Sigmoid colon (tissue), 7 donors: Measurements from ENCODE around the gene CD300H. TPM values are rescaled to one million over a fixed set of nuclear protein-coding genes. Genes with fewer than 3 reads are reported as not detected.

Experiments
- DNase-seq: peaks from one replicate; pipeline ENCODE4 v3.0.0-alpha.2; 2019
- H3K27ac ChIP-seq, 4 donors: fragments of 200-600 bp; sonication (generic); one replicate each; pipeline ENCODE4 v1.5.1; 2016 to 2019; ENCODE audit warnings: mild to moderate bottlenecking in 1 of 4
- H3K27me3 ChIP-seq, 3 donors: fragments of 200-600 bp; sonication (generic); one replicate each; pipeline ENCODE4 v1.5.1; 2019; ENCODE audit warnings: mild to moderate bottlenecking in 1 of 3
- H3K36me3 ChIP-seq, 4 donors: fragments of 200-600 bp; sonication (generic); one replicate each; pipeline ENCODE4 v1.5.1; 2016 to 2019
- H3K4me1 ChIP-seq, 4 donors: fragments of 200-600 bp; sonication (generic); one replicate each; pipeline ENCODE4 v1.5.1; 2017 to 2019
- H3K4me3 ChIP-seq, 4 donors: fragments of 200-600 bp; sonication (generic); one replicate each; pipeline ENCODE4 v1.5.1; 2017 to 2019; ENCODE audit warnings: mild to moderate bottlenecking in 2 of 4, moderate library complexity in 1 of 4
- H3K9me3 ChIP-seq, 4 donors: fragments of 200-600 bp in 3 of 4; sonication (generic) in 3 of 4; one replicate each; pipeline versions ENCODE4 v1.5.1 to v1.6.1; 2013 to 2019
- CTCF ChIP-seq, 4 experiments: fragments of 450-650 bp in 3 of 4; fragments of 200-600 bp in 1 of 4; IDR thresholded peaks; one replicate each; pipeline ENCODE4 v1.5.1; 2016 to 2019; ENCODE audit warnings: antibody characterized with exemption in 4 of 4, mild to moderate bottlenecking in 3 of 4, moderate library complexity in 2 of 4
- EP300 ChIP-seq, 4 donors: sonication (generic); formaldehyde crosslinking; IDR thresholded peaks; one replicate each; pipeline ENCODE4 v1.6.1; 2017; ENCODE audit warnings: antibody characterized with exemption in 4 of 4
- POLR2A ChIP-seq, 2 donors: fragments of 450-650 bp; IDR thresholded peaks; one replicate each; pipeline ENCODE4 v1.6.1; 2016; ENCODE audit warnings: antibody characterized with exemption in 2 of 2, mild to moderate bottlenecking in 2 of 2, moderate library complexity in 2 of 2
- POLR2AphosphoS5 ChIP-seq, 4 donors: sonication (generic); formaldehyde crosslinking; IDR thresholded peaks; one replicate each; pipeline ENCODE4 v1.6.1; 2017; ENCODE audit warnings: antibody characterized with exemption in 4 of 4
- WGBS, 2 donors: extraction: QIAGEN DNeasy Blood & Tissue Kit; methylation state at CpG; one replicate each; pipeline ENCODE4 v1.1.7; 2013; 5-methylcytosine and 5-hydroxymethylcytosine counted together
- intact Hi-C: fragments of 100-400 bp; cut with DNase I; formaldehyde crosslinking; loops from one replicate; pipeline ENCODE4 v1.15.1; 2023
- polyA plus RNA-seq, 3 donors: library from polyadenylated mRNA; stranded (reverse); fragments of 200-250 nt; gene quantifications; one replicate each; pipeline ENCODE4 v1.2.3, GENCODE V29; 2013
- total RNA-seq, 4 donors: library from RNA; depleted of rRNA; stranded (reverse); fragments of >200 nt; gene quantifications; one replicate each; pipeline ENCODE4 v1.1.0, GENCODE V29; 2016
- donor health status: healthy with polysubstance abuse.
- donor health status: Bipolar disorder and iron deficiency.
- donor health status: healthy.

CD300H gene
- total and polyA plus RNA-seq, 7 donors = 0.20 TPM; not detected in 6

- Histone ChIP-seq H3K27me3 (no peaks in the 10 kb centered on the region), H3K4me3 (no peak overlapping the region), H3K27ac (no peak overlapping the region), H3K36me3 (no peaks in the 10 kb centered on the region), H3K4me1 (no peaks in the 10 kb centered on the region), H3K9me3 (peaks cover 0 to 6% (median 0%) of the 10 kb centered on the region in 4 donors)
- WGBS, 2 donors = 88 to 100% methylated on average over 1 of the region's 1 CpG
- TF ChIP-seq CTCF (IDR thresholded peaks at IDR 0.05) (no peak), EP300 (IDR thresholded peaks at IDR 0.05) (no peak), POLR2AphosphoS5 (IDR thresholded peaks at IDR 0.05) (no peak), POLR2A (IDR thresholded peaks at IDR 0.05) (no peak)
- intact Hi-C loops = no loop called here
- no peak for DNase-seq
Measured at GRCh38 chr17:74525465-74525725, 41.9 kb downstream of the CD300H start.

- DNase-seq = peak; percentile 43
- WGBS, 2 donors = 83 to 87% methylated on average over 11 of the region's 11 CpGs
- Histone ChIP-seq H3K27ac (no peak overlapping the region), H3K4me1 (no peaks in the 10 kb centered on the region), H3K9me3 (peaks cover 0 to 6% (median 0%) of the 10 kb centered on the region in 4 donors), H3K27me3 (no peaks in the 10 kb centered on the region), H3K4me3 (no peak overlapping the region), H3K36me3 (no peaks in the 10 kb centered on the region)
- no peak for TF ChIP-seq POLR2A (IDR thresholded peaks at IDR 0.05)
- TF ChIP-seq POLR2AphosphoS5 (IDR thresholded peaks at IDR 0.05) = no peak
- TF ChIP-seq EP300 (IDR thresholded peaks at IDR 0.05) = no peak
- TF ChIP-seq CTCF (IDR thresholded peaks at IDR 0.05) = no peak
- intact Hi-C loops = no loop called here
Measured at GRCh38 chr17:74524653-74525464, 42.5 kb downstream of the CD300H start.

DNA sequence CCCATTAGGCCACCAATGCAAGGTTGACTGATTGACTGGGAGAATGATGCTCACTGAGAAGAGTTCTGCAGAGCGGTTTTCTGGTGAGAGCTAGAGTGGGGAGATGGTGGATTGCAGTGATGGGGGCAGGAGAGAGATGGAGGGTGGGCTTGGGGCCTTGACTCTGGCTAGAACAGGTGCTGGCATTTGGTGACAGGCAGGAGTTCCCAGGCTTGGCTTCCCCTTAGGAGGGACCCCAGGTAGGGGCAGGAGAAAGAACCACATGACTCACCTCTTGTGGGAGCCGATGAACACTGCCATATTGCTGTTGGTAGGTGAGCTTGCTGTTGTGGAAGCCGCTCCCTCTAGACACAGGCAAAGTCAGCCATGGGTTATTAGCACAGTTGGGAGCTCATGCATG, 44.0 kb downstream of the CD300H start:
- Histone ChIP-seq H3K4me3 (no peak overlapping the region), H3K9me3 (peaks cover 0 to 6% (median 0%) of the 10 kb centered on the region in 4 donors), H3K36me3 (no peaks in the 10 kb centered on the region), H3K4me1 (no peaks in the 10 kb centered on the region), H3K27ac (no peak overlapping the region), H3K27me3 (no peaks in the 10 kb centered on the region)
- WGBS, 2 donors = 83 to 92% methylated on average over 3 of the region's 3 CpGs
- intact Hi-C loops = no loop called here
- no peak for DNase-seq
- TF ChIP-seq EP300 (IDR thresholded peaks at IDR 0.05) = no peak
- TF ChIP-seq CTCF (IDR thresholded peaks at IDR 0.05) = no peak
- no peak for TF ChIP-seq POLR2A (IDR thresholded peaks at IDR 0.05)
- no peak for TF ChIP-seq POLR2AphosphoS5 (IDR thresholded peaks at IDR 0.05)

DNA sequence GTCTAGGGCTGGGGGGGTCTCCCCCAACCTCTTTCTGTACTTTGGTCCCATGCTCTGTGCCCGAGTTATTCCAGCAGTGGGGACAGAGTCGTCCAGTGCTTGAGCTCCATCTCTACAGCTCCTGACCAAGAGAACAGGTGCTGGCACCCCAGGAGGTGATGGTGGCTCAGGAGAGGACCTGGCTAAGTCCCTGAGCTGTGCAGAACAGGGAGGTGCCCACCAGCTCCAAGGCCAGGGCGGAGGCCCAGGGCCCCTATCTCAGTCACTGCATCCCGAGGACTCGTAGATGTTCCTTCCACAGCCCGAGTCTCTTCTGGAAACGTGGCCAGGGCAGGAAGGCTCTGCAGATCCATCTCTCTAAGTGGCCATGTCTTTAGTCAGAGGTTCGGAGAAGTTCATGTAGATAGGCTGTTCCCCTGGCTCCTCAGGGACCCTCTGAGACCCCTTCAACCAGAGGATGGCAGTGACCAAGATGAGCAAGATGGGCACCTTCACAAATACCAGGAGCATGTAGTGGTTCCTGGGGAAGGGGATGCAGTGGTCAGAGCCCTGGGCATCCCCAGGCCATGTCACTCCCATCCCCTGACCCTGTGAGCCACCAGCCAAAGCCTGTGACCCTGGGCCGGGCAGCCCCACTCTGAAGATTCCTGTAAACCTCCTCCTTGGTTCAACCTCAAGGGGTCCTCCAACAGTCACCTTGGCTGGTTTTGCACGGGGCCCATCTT, 44.8 kb downstream of the CD300H start:
- 77 to 86% methylated on average over 10 of the region's 10 CpGs for WGBS, 2 donors
- intact Hi-C loops = no loop called here
- H3K27ac ChIP-seq = peak overlapping the region in 1 of 4 donors; percentile 62
- H3K27me3 ChIP-seq = no peaks in the 10 kb centered on the region
- no peak for DNase-seq
- no peak for TF ChIP-seq EP300 (IDR thresholded peaks at IDR 0.05)
- TF ChIP-seq POLR2AphosphoS5 (IDR thresholded peaks at IDR 0.05) = no peak
- TF ChIP-seq CTCF (IDR thresholded peaks at IDR 0.05) = no peak
- TF ChIP-seq POLR2A (IDR thresholded peaks at IDR 0.05) = no peak
- no peak overlapping the region for H3K4me3 ChIP-seq
- H3K4me1 ChIP-seq = no peaks in the 10 kb centered on the region
- H3K36me3 ChIP-seq = no peaks in the 10 kb centered on the region
- H3K9me3 ChIP-seq = peaks cover 0 to 6% (median 0%) of the 10 kb centered on the region in 4 donors
